ENCODE measurements around the gene SLC26A9.

- TF ChIP-seq NR3C1 (CRISPR knock-in tag; IDR thresholded peaks at IDR 0.05) (no peak), GABPA (tag; conservative IDR thresholded peaks at IDR 0.05; ENCODE audit: low read depth) (no peak), CTCF (IDR thresholded peaks at IDR 0.05 in 2 of 3, conservative IDR thresholded peaks at IDR 0.05 in 1 of 3; ENCODE audit: insufficient read depth in 2 of 3, low read depth in 1 of 3, low read length in 3 of 3) (no peak), FOXK2 (conservative IDR thresholded peaks at IDR 0.05 in 1 of 2, IDR thresholded peaks at IDR 0.05 in 1 of 2; ENCODE audit: low read depth in 2 of 2) (no peak), ZFP30 (CRISPR knock-in tag; IDR thresholded peaks at IDR 0.05; ENCODE audit: borderline replicate concordance) (no peak), POLR2A (conservative IDR thresholded peaks at IDR 0.05) (no peak), EZH2 (IDR thresholded peaks at IDR 0.05; ENCODE audit: borderline replicate concordance, low read depth, low read length) (no peak), HDGF (IDR thresholded peaks at IDR 0.05) (no peak), TCF7L2 (IDR thresholded peaks at IDR 0.05; ENCODE audit: low read depth, low read length) (no peak)
These were observed 35.4 kb upstream of the SLC26A9 start for GRCh38 chr1:205978676-205979075.
